DND-41 (cell line): ENCODE measurements around the gene COPRS.

ENCODE experiments used
- CTCF ChIP-seq: IDR thresholded peaks from 2 replicates; pipeline ENCODE4 v1.5.1; 2012; ENCODE audit warnings: borderline replicate concordance, low read length, moderate library complexity, mild to moderate bottlenecking; ENCODE audit not compliant: poor library complexity, severe bottlenecking; ENCODE audit errors: extremely low read depth
- EZH2 ChIP-seq: IDR thresholded peaks from 3 replicates; pipeline ENCODE4 v1.6.1; 2012; ENCODE audit warnings: borderline replicate concordance, low read depth, mild to moderate bottlenecking, moderate library complexity, low read length, inconsistent platforms; ENCODE audit not compliant: severe bottlenecking

GRCh38 chr17:31880311-31880710 lies 21.3 kb upstream of the COPRS start:
- TF ChIP-seq EZH2 (no peak), CTCF (no peak)
